ENCODE measurements around the gene RBM23.
"Not testable (repeated sequence)": the region's sequence is repeated elsewhere in the genome, so short reads cannot be mapped to it uniquely, and the experiment has no call there.

The RBM23 gene

GRCh38 chr14:22919601-22919921 is 612 bp upstream of the RBM23 start:
- Histone ChIP-seq H3K27ac (ENCODE audit: extremely low read depth, low read depth, low read length) (peak overlapping the region; percentile 53), H3K4me3 (ENCODE audit: low read depth, low read length) (peak overlapping the region; percentile 12), H3K4me1 (ENCODE audit: control insufficient read depth, insufficient read depth, low read length) (peaks cover 5% of the 10 kb centered on the region; the same call in 1 of the 2 replicates), H3K9me3 (ENCODE audit: control insufficient read depth, insufficient read depth, low read depth, low read length) (no peaks in the 10 kb centered on the region), H3K36me3 (ENCODE audit: control insufficient read depth in 2 of 2, insufficient read depth in 1 of 2, low read length in 2 of 2) (peaks cover 59 to 64% of the 10 kb centered on the region in 2 experiments)
- ChIA-PET POLR2A (interaction anchor here (0.8 to 3.3 kb wide), 8 partner anchors 10 to 330 kb away, joined by 3 to 41 read pairs (median 4); partner anchors contain the start of genes AJUBA, LRP10 and PRMT5), CTCF (interaction anchor here (0.6 to 4.3 kb wide), 4 partner anchors 11 to 1517 kb away, joined by 3 to 33 read pairs (median 3); partner anchors contain the start of gene PRMT5)
- no peak; the same call in 1 of the 2 replicates for TF ChIP-seq SP7 (tag by site-specific recombination; IDR thresholded peaks at IDR 0.05)
- no peak for TF ChIP-seq ZNF366 (tag by site-specific recombination; conservative IDR thresholded peaks at IDR 0.05)
- no peak for TF ChIP-seq YY2 (tag by site-specific recombination; IDR thresholded peaks at IDR 0.05)
- TF ChIP-seq PRDM10 (tag by site-specific recombination; IDR thresholded peaks at IDR 0.05): peak; percentile 53; the same call in 1 of the 2 replicates
- TF ChIP-seq ZIC2 (tag by site-specific recombination; IDR thresholded peaks at IDR 0.05): no peak
- no peak for TF ChIP-seq ZNF792 (tag by site-specific recombination; IDR thresholded peaks at IDR 0.05)
- no peak for TF ChIP-seq CTCF (tag by site-specific recombination; IDR thresholded peaks at IDR 0.05)
- peak; percentile 41 for TF ChIP-seq ZNF600 (tag by site-specific recombination; IDR thresholded peaks at IDR 0.05)
- no peak for TF ChIP-seq INSM2 (tag by site-specific recombination; IDR thresholded peaks at IDR 0.05)
- peak; percentile 76; the same call in 1 of the 2 replicates for TF ChIP-seq MZF1 (tag by site-specific recombination; IDR thresholded peaks at IDR 0.05; ENCODE audit: borderline replicate concordance)

GRCh38 chr14:22915886-22916521 is 2.9 kb downstream of the RBM23 start:
- CTCF ChIA-PET: interaction anchor here (0.5 to 6.1 kb wide), 3 partner anchors 15 to 169 kb away, joined by 3 to 41 read pairs (median 3); no protein-coding TSS in a partner anchor
- Histone ChIP-seq H3K9me3 (ENCODE audit: control insufficient read depth, insufficient read depth, low read depth, low read length) (no peaks in the 10 kb centered on the region), H3K36me3 (ENCODE audit: control insufficient read depth in 2 of 2, insufficient read depth in 1 of 2, low read length in 2 of 2) (peaks cover 33 to 41% of the 10 kb centered on the region in 2 experiments), H3K27ac (ENCODE audit: extremely low read depth, low read depth, low read length) (no peak overlapping the region), H3K4me1 (ENCODE audit: control insufficient read depth, insufficient read depth, low read length) (peaks cover 5% of the 10 kb centered on the region; the same call in 1 of the 2 replicates), H3K4me3 (ENCODE audit: low read depth, low read length) (no peak overlapping the region)
- POLR2A ChIA-PET: interaction anchor here (0.7 to 1.1 kb wide), 3 partner anchors 11 to 66 kb away, joined by 3 to 5 read pairs (median 4); no protein-coding TSS in a partner anchor
- TF ChIP-seq ZNF146 (tag by site-specific recombination; IDR thresholded peaks at IDR 0.05) (no peak), ATF2 (tag by site-specific recombination; IDR thresholded peaks at IDR 0.05; ENCODE audit: low read depth) (no peak), KLF16 (tag by site-specific recombination; IDR thresholded peaks at IDR 0.05) (no peak), PRDM6 (tag by site-specific recombination; IDR thresholded peaks at IDR 0.05) (no peak)

GRCh38 chr14:22914836-22915235 is 4.1 kb downstream of the RBM23 start:
- H3K27ac ChIP-seq (ENCODE audit: extremely low read depth, low read depth, low read length); H3K4me1 ChIP-seq (ENCODE audit: control insufficient read depth, insufficient read depth, low read length); H3K9me3 ChIP-seq (ENCODE audit: control insufficient read depth, insufficient read depth, low read depth, low read length); H3K4me3 ChIP-seq (ENCODE audit: low read depth, low read length): not testable (repeated sequence)
- ChIA-PET CTCF (interaction anchor here (0.6 to 6.1 kb wide), 2 partner anchors 14 to 27 kb away, joined by 3 to 41 read pairs; no protein-coding TSS in a partner anchor), POLR2A (interaction anchor here (1.1 kb wide), 1 partner anchor 11 kb away, joined by 5 read pairs; no protein-coding TSS in a partner anchor)
- H3K36me3 ChIP-seq (ENCODE audit: control insufficient read depth in 2 of 2, insufficient read depth in 1 of 2, low read length in 2 of 2): peaks cover 34 to 38% of the 10 kb centered on the region in 2 experiments
